ENCODE data around the gene OR10J1.
"Not testable (repeated sequence)": the region's sequence is repeated elsewhere in the genome, so short reads cannot be mapped to it uniquely, and the experiment has no call there.

The OR10J1 gene

GRCh38 chr1:159439422-159439821 lies at the start of gene OR10J1:
Gene OR10J1, plus strand, starts transcription at chr1:159439722. Its CDS starts 70 bp downstream, at chr1:159439792.
- DNase-seq (ENCODE audit: low read depth in 2 of 3, low spot score in 2 of 3): no peak

- DNase-seq (ENCODE audit: low read depth in 2 of 3, low spot score in 2 of 3): no peak
Observed at GRCh38 chr1:159406821-159407220, 32.7 kb upstream of the OR10J1 start.

- DNase-seq (ENCODE audit: low read depth in 2 of 3, low spot score in 2 of 3): no peak
Observed at GRCh38 chr1:159408862-159409400, 30.6 kb upstream of the OR10J1 start.

GRCh38 chr1:159421821-159422220 lies 17.7 kb upstream of the OR10J1 start:
- no peak for DNase-seq (ENCODE audit: low read depth in 2 of 3, low spot score in 2 of 3)

- no peak for DNase-seq (ENCODE audit: low read depth in 2 of 3, low spot score in 2 of 3)
Observed at GRCh38 chr1:159428536-159428935, 11.0 kb upstream of the OR10J1 start.

- DNase-seq (ENCODE audit: low read depth in 2 of 3, low spot score in 2 of 3): no peak
Observed at GRCh38 chr1:159429074-159429861, 10.3 kb upstream of the OR10J1 start.

GRCh38 chr1:159430985-159431384 lies 8.5 kb upstream of the OR10J1 start:
- DNase-seq (ENCODE audit: low read depth in 2 of 3, low spot score in 2 of 3): no peak

DNA sequence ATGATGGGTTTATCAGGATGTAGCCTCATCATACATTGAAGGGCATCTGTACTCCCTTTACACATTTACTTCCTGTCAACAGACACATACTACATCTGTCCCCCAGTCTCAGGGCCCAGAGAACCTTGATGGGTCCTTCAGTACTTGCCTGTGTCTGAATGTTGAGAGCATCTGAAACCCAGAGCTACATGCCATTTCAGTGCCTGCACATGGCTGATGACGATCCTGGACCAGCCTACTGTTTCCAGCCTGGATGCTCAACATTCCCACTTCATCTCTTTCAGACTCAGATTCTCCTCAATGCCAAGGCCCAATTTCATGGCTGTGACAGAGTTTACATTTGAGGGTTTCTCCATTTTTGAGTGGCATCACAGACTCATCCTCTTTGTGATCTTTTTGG lies 7.6 kb upstream of the OR10J1 start, which contains the start of gene OR10J4:
Gene OR10J4, plus strand, starts transcription at position 301 of the 400 bp plus-strand sequence.
- no peak for DNase-seq (ENCODE audit: low read depth in 2 of 3, low spot score in 2 of 3)

DNA sequence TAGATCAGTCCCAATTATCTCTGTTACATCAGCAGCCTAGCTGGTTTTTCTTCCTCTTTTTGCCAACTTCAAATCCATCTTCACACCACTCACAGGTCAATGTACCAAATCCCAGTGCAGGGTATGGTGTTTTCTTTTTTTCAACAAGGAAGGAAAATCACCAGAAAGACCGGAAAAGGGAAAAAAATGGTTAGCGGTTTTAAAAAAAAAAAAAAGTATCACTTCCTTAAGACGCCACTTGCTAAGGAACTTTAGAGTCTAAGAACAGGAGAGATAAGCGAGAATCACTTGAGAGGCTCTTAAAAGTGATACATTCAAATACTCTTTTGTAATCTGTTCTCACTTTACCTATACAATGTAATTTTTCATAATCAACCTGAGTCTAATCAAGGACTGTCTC lies 3.1 kb upstream of the OR10J1 start:
- DNase-seq (ENCODE audit: low read depth in 2 of 3, low spot score in 2 of 3): no peak

GRCh38 chr1:159441360-159441759 lies 1.8 kb downstream of the OR10J1 start:
- DNase-seq (ENCODE audit: low read depth in 2 of 3, low spot score in 2 of 3): no peak

- DNase-seq (ENCODE audit: low read depth in 2 of 3, low spot score in 2 of 3): no peak
Observed at GRCh38 chr1:159442428-159442827, 2.9 kb downstream of the OR10J1 start.

GRCh38 chr1:159443066-159443750 lies 3.7 kb downstream of the OR10J1 start:
- DNase-seq (ENCODE audit: low read depth in 2 of 3, low spot score in 2 of 3): no peak

- DNase-seq (ENCODE audit: low read depth in 2 of 3, low spot score in 2 of 3): no peak
Observed at GRCh38 chr1:159444511-159444910, 5.0 kb downstream of the OR10J1 start.

GRCh38 chr1:159448181-159448580 lies 8.7 kb downstream of the OR10J1 start:
- no peak for DNase-seq (ENCODE audit: low read depth in 2 of 3, low spot score in 2 of 3)

GRCh38 chr1:159449605-159450004 lies 10.1 kb downstream of the OR10J1 start:
- not testable (repeated sequence) for DNase-seq (ENCODE audit: low read depth in 2 of 3, low spot score in 2 of 3)

DNA sequence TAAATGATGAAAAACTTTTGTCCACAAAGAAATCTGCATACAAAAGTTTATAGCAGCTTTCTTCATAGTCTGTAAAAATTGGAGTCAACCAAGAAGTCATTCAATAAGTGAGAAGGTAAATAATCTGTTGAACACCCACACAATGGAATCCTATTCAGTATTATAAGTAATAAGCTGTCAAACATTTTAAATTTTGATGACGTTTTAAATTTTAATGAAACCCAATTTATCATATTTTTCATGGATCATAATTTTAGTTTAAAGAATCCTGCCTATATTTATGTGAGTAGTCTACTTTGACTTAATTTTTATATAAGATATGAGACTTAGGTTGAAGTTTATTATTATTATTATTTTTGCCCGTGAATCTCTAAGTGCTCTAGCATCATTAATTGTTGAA lies 20.0 kb downstream of the OR10J1 start:
- DNase-seq (ENCODE audit: low read depth in 2 of 3, low spot score in 2 of 3): no peak

GRCh38 chr1:159465191-159465603 lies 25.7 kb downstream of the OR10J1 start:
- no peak for DNase-seq (ENCODE audit: low read depth in 2 of 3, low spot score in 2 of 3)

DNA sequence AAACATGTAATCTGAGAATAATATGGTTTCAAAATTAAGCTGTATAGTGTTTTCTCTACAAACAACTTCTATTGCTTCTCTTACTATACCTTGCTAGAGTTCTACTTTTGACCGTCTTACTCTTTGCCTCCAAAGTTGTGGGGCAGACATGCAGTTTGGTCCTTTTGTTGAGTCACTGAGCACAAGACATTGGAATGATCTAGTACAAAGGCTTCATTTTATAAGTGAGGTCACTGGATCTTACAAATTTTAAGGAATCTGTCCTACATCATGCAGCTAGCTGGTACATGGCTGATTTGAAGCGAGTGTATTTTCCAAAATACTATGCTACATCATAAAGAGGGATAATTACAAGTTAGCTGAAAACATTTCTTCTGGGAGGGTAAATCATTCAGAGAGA lies 28.8 kb downstream of the OR10J1 start:
- DNase-seq (ENCODE audit: low read depth in 2 of 3, low spot score in 2 of 3): no peak

DNA sequence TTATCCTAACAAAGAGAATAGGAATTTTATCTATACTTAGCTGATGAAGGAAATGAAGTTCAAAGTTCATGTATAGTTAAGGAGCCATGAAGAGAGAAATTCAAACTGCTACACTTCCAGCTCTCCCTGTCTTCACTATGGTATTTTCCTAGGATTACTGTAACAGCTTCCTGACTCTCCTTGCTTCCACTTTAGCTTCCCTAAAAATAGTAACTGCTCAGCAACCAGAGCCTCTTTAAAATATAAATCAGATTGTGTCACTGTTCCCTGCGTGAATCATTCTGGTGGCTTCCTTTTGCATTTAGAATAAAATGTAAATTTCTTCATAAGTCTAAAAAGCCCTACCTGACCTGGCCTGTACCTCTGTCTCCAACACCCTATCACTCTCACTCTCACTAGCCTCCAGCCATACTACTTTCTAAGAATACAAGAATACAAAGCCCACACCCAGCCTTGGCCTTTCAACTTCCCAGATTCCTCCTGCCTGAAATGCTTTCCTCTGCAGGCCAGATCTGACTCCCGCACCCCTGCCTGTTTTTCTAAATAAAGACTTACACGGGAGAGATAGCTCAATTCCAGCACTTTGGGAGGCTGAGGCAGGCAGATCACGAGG lies 30.5 kb downstream of the OR10J1 start:
- DNase-seq (ENCODE audit: low read depth in 2 of 3, low spot score in 2 of 3): no peak

- DNase-seq (ENCODE audit: low read depth in 2 of 3, low spot score in 2 of 3): no peak
Observed at GRCh38 chr1:159473335-159473734, 33.8 kb downstream of the OR10J1 start.

DNA sequence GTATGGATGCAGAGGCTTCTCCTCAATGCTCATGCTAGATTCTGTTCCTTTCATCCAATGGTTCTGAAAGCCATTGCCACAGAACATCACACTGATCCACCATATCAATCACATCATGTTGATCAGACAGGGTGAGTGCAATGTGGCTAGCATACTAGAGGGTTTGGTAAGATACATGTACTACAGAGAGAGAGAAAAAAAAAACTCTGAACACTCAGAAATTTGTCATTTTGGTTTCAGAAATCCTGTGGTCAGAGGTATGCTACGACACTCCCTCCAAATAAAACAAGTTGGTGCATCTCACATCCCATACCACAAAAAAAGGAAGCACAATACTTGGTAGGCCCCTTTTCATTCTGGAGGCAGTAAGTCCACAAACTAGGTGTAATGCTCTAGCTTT lies 35.4 kb downstream of the OR10J1 start:
- DNase-seq (ENCODE audit: low read depth in 2 of 3, low spot score in 2 of 3): no peak

DNA sequence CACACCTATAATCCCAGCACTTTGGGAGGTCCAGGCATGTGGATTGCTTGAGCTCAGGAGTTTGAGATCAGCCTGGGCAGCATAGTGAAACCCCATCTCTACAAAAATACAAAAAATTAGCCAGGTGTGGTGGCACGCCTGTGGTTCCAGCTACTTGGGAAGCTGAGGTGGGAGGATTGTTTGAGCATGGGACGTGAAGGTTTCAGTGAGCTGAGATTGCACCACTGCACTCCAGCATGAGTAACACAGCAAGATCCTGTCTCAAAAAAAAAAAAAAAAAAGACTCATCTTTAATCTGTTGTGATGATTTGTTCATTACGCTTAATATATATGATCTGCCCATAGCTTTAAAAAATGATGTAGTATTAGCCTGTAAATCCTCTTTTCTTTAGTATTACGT lies 44.0 kb downstream of the OR10J1 start:
- no peak for DNase-seq (ENCODE audit: low read depth in 2 of 3, low spot score in 2 of 3)

All from activated CD8-positive, alpha-beta memory T cell treated with anti-CD3 and anti-CD28 coated beads for 48 hours (primary cell).